Measurements from ENCODE around the gene CD47. TPM values are rescaled to one million over a fixed set of nuclear protein-coding genes. Genes with fewer than 3 reads are reported as not detected.

The CD47 gene
- total RNA-seq, 1 donor from 2014 or later: 88.3 TPM

GRCh38 chr3:108097322-108098002, 6.6 kb upstream of the CD47 start:
- intact Hi-C loops (cut with DNase I): no loop called here
- no peak for DNase-seq (ENCODE audit: low spot score)
- no peak for ATAC-seq

DNA sequence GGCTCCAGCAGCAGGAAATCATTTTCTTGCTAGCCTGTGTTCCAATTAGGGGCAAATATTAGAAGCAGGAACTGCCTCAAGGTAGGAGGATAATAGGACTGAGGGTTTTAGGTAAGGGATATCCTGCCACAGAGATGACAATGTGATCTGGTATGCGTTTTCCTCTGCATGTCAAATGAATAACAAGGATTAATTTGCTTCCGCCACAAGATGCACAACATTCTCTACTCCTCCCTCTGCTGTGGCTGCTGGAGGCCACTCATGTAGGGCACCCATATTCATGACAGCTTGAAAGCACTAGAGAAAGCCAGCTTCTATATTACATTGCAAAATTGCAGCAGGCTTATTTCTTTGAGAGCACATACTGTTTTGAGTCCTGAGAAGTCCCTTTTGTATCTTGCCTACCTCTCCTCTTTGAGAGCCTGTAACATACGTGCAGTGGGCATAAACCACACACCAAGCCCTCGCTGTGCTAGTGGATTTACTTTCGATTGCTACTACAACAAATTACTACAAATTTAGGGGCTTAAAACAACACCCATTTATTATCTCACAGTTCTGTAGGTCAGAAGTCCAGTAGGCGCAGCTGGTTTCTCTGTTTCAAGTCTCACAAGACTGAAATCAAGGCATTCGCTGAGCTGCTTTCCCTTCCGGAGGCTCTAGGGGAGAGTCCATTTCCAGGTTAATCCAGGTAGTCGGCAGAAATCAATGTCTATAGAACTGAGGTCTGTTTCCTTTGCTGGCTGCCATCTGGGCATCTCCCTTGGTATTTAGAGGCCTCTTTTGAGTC, 5.9 kb upstream of the CD47 start:
- intact Hi-C loops (cut with DNase I): no loop called here
- DNase-seq (ENCODE audit: low spot score) (no peak), ATAC-seq (no peak)

- intact Hi-C loops (cut with DNase I): no loop called here
- ATAC-seq: no peak
These were observed 2.8 kb upstream of the CD47 start for GRCh38 chr3:108093616-108094015.

DNA sequence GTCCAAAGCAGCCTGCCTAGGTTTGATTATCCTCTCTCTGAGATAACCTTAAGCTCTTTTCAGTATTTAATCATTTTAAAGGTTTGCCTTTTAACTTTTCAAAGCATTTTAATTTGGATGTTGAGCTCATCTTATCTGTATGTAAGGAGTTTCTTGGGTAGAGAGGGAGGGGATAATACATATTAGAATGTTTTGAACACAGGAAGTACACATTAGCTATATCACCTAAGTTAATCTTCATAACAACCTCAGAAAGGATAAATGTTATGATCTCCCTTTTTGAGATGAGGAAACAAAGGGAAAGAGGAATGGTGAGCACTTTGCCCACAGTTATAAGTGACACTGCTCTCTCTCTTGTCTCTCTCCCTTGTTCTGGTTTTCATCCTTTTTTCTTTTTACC, 2.2 kb upstream of the CD47 start:
- no peak for ATAC-seq
- intact Hi-C loops (cut with DNase I): no loop called here
- DNase-seq (ENCODE audit: low spot score): no peak

More at GRCh38 chr3:108093616-108094015, 2.8 kb upstream of the CD47 start:
- no peak for DNase-seq (ENCODE audit: low spot score)

- no peak for ATAC-seq
- intact Hi-C loops (cut with DNase I): no loop called here
- DNase-seq (ENCODE audit: low spot score): no peak
These were observed 1.7 kb upstream of the CD47 start for GRCh38 chr3:108092501-108092900.

DNA sequence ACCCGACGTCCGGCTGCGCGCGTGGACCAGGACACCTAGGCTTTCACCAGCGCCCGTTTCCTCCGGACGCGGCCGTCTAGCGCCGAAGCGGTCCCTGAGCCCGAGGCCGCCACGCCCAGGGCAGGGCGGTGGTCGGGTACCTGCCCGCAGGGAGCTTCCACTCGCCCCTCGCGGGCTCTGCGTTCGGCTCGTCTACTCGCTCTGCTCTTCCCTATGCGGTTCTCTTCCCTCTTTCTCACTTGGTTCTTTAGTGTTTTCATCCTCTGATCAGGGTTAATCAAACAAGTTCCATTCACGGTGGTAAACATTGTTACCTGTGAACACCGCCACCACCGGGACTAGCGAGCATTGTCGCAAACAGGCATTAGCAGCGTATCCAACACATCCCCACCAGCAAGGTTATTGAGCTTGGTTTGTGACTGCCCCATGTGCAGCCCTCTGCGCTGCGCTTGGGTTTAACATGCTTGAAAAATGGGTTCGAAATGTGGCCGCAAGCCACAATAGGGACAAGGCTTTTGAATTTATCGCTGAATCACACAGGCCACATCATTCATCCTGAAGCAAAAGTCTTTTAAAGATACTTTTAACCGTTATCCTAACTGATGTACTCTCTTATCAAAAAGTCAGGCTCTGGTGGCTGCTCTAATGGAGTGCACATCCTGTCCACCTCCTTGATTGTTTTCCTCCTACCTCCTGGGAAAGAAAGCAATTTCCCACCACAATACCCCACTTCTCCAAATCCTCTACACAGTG, 843 bp upstream of the CD47 start:
- intact Hi-C loops (cut with DNase I): no loop called here
- ATAC-seq (peak; percentile 34), DNase-seq (ENCODE audit: low spot score) (no peak)

DNA sequence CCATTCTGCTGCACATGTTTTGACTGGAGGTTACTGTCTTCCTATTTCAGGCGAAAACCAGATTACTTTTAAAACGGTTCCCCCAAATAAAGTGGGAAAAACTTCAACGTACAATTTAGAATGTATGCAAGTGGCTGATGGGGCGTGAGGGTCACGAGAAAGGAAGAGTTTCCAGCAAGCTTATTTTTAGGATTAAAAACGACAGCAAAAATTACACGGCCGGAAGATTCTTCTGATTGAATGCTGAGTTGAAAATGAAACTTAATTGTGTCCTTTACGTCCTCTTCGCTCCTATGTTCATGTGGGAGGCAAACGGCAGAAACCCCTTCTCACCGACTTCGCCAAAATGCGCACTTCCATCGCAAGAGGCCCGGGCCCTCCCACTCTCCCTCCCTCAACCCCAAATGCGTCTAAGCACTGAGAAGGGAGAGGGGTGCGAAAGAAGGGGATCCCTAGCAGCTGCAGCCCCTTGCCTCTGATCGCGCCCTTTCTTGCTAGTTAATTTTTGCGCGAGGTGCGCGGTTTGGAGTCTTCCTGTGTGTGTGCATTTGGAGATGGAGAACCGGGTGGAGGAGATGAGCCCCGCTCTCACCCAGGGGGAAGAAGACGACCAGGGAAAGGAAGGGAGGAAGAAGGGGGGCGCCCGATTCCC, 656 bp downstream of the CD47 start:
- DNase-seq (ENCODE audit: low spot score): peak; percentile 62
- ATAC-seq: peak; percentile 40
- intact Hi-C loops (cut with DNase I): no loop called here

- DNase-seq (ENCODE audit: low spot score): no peak
- intact Hi-C loops (cut with DNase I): no loop called here
- no peak for ATAC-seq
These were observed 1.3 kb downstream of the CD47 start for GRCh38 chr3:108089579-108089978.

DNA sequence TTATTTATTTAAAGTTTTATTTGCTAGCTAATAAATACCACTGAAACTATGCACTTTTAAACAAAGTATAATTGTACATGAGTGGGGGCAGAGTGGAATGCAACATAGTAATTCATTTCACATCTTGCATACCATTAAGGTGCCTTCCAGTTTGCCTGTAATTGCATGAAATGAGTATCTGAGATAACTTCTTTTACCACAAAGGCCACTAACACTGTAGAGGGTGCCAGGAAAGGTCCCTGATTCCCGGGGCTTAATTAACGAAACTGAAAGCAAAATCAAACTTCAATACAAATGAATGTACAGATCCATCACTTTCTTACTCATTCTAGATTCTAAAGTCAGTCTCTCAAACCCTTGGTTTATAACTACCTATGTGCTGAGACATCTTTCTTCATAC, 2.1 kb downstream of the CD47 start:
- intact Hi-C loops (cut with DNase I): no loop called here
- ATAC-seq: no peak
- no peak for DNase-seq (ENCODE audit: low spot score)

GRCh38 chr3:108088146-108088545, 2.7 kb downstream of the CD47 start:
- ATAC-seq: no peak
- intact Hi-C loops (cut with DNase I): no loop called here

GRCh38 chr3:108086653-108087052, 4.2 kb downstream of the CD47 start:
- DNase-seq (ENCODE audit: low spot score): no peak
- ATAC-seq: no peak
- intact Hi-C loops (cut with DNase I): no loop called here

More at GRCh38 chr3:108088146-108088545, 2.7 kb downstream of the CD47 start:
- DNase-seq (ENCODE audit: low spot score): no peak

GRCh38 chr3:108085810-108086350, 5.0 kb downstream of the CD47 start:
- intact Hi-C loops (cut with DNase I): no loop called here
- ATAC-seq (no peak), DNase-seq (ENCODE audit: low spot score) (no peak)

GRCh38 chr3:108085370-108085769, 5.5 kb downstream of the CD47 start:
- intact Hi-C loops (cut with DNase I): no loop called here

GRCh38 chr3:108079877-108080276, 11.0 kb downstream of the CD47 start:
- intact Hi-C loops (cut with DNase I): no loop called here
- ATAC-seq: no peak

More at GRCh38 chr3:108085370-108085769, 5.5 kb downstream of the CD47 start:
- DNase-seq (ENCODE audit: low spot score): no peak
- no peak for ATAC-seq

DNA sequence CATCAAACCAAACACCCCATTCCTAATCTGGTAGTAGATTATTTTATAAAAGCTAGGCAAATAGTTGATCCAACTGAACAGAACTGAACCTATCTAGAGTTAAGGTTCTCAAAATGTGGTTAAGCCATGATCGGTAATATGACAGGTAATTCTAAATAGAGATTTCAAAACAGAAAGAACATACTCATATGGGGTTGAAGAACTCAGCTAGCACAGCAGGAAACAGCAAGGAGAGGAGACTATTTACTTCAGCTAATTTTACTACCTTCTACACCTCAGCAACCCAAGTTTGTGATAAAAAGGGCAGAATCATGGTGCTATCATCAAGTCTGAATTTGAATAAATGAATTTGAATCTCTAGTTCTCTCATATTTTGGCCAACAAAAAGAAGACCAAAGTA, 11.8 kb downstream of the CD47 start:
- no peak for ATAC-seq
- intact Hi-C loops (cut with DNase I): no loop called here
- no peak for DNase-seq (ENCODE audit: low spot score)

More at GRCh38 chr3:108079877-108080276, 11.0 kb downstream of the CD47 start:
- no peak for DNase-seq (ENCODE audit: low spot score)

GRCh38 chr3:108076564-108076963, 14.3 kb downstream of the CD47 start:
- intact Hi-C loops (cut with DNase I): no loop called here
- ATAC-seq (no peak), DNase-seq (ENCODE audit: low spot score) (no peak)

DNA sequence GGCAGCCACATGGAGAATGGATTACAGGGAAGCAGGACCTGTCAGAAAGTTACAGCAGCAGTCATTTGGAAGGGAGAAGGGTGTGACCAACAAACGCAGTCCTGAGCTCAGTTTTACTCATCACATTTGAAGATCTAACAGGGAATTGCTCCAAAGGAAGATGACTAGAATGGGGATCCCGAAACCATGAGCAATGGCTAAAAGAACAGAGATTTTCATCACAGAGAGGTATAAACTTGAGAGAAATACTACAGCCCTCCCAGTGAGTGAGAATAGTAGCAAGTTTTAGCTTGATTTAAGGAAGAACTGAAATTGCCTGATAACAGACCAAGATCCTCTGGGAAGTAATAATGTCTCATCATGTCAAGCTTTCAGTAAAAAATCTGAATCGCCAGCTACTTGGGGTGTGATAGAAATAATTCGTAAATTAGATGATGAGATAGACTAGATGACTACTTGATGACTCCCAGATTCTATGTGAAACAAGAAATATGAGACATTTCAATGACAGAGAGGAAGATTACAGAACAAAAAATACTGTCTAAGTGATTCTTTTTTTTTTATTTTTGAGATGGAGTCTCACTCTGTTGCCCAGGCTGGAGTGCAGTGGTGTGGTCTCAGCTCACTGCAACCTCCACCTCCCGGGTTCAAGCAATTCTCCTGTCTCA, 16.9 kb downstream of the CD47 start:
- intact Hi-C loops (cut with DNase I): no loop called here
- DNase-seq (ENCODE audit: low spot score) (no peak), ATAC-seq (no peak)

- ATAC-seq (no peak), DNase-seq (ENCODE audit: low spot score) (no peak)
- intact Hi-C loops (cut with DNase I): no loop called here
These were observed 19.5 kb downstream of the CD47 start for GRCh38 chr3:108071368-108071767.

GRCh38 chr3:108070356-108070755, 20.5 kb downstream of the CD47 start:
- intact Hi-C loops (cut with DNase I): no loop called here
- DNase-seq (ENCODE audit: low spot score): no peak
- ATAC-seq: no peak

Data from sciatic nerve (tissue), 2 donors.